ENCODE results near the gene NEK11.

NEK11 gene

GRCh38 chr3:131018970-131019369 is 7.7 kb upstream of the NEK11 start:
- no peak for TF ChIP-seq CTCF (IDR thresholded peaks at IDR 0.05; ENCODE audit: control insufficient read depth, insufficient read depth, low read depth, low read length, missing control alignments)
- DNase-seq (ENCODE audit: low read depth): no peak
- H3K4me3 ChIP-seq (ENCODE audit: control insufficient read depth, low read depth, low read length): no peak overlapping the region

GRCh38 chr3:131020122-131020693 is 6.5 kb upstream of the NEK11 start:
- no peak for TF ChIP-seq CTCF (IDR thresholded peaks at IDR 0.05; ENCODE audit: control insufficient read depth, insufficient read depth, low read depth, low read length, missing control alignments)
- no peak for DNase-seq (ENCODE audit: low read depth)
- no peak overlapping the region for H3K4me3 ChIP-seq (ENCODE audit: control insufficient read depth, low read depth, low read length)

GRCh38 chr3:131025539-131025938 is 1.1 kb upstream of the NEK11 start:
- no peak for TF ChIP-seq CTCF (IDR thresholded peaks at IDR 0.05; ENCODE audit: control insufficient read depth, insufficient read depth, low read depth, low read length, missing control alignments)
- DNase-seq (ENCODE audit: low read depth): no peak
- peak overlapping the region; percentile 94 for H3K4me3 ChIP-seq (ENCODE audit: control insufficient read depth, low read depth, low read length)

- H3K4me3 ChIP-seq (ENCODE audit: control insufficient read depth, low read depth, low read length): no peak overlapping the region
- TF ChIP-seq CTCF (IDR thresholded peaks at IDR 0.05; ENCODE audit: control insufficient read depth, insufficient read depth, low read depth, low read length, missing control alignments): no peak
- no peak for DNase-seq (ENCODE audit: low read depth)
Observed at GRCh38 chr3:131028844-131029243, 2.2 kb downstream of the NEK11 start.

- H3K4me3 ChIP-seq (ENCODE audit: control insufficient read depth, low read depth, low read length): no peak overlapping the region
- DNase-seq (ENCODE audit: low read depth): no peak
- no peak for TF ChIP-seq CTCF (IDR thresholded peaks at IDR 0.05; ENCODE audit: control insufficient read depth, insufficient read depth, low read depth, low read length, missing control alignments)
Observed at GRCh38 chr3:131031660-131032059, 5.0 kb downstream of the NEK11 start.

GRCh38 chr3:131033480-131034080 is 6.9 kb downstream of the NEK11 start:
- no peak for DNase-seq (ENCODE audit: low read depth)
- no peak overlapping the region for H3K4me3 ChIP-seq (ENCODE audit: control insufficient read depth, low read depth, low read length)
- TF ChIP-seq CTCF (IDR thresholded peaks at IDR 0.05; ENCODE audit: control insufficient read depth, insufficient read depth, low read depth, low read length, missing control alignments): peak; percentile 58

Data from AG09309 (cell line).